ENCODE results near the gene TP53I11.

DNA sequence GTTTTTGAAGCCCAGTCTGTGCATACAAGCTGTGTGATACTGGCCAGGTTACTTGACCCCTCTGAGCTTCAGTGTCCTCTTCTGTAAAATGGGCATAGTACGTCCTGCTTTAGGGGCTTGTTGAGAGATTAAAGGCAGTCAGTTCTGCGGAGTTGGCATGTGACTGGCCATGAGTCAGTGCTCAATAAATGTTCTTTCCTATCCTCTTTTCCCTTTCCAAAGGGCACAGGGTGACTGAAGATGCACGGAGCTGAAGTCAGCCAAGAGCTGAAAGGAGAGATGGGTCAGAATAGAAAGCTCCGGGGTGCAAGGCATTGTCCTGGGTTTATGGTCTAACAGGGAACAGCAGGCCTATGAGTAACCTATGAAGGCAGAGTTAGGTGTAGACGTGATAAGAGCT lies 48.9 kb downstream of the TP53I11 start:
- TF ChIP-seq CTCF (IDR thresholded peaks at IDR 0.05; ENCODE audit: low read length): no peak
- no peak for TF ChIP-seq EZH2 (IDR thresholded peaks at IDR 0.05; ENCODE audit: borderline replicate concordance, low read length)

All from OCI-LY1 (cell line).